Duodenal mucosa (tissue), 2 donors: ENCODE measurements around the gene MOBP.

Source experiments
- H3K27ac ChIP-seq: one replicate; pipeline ENCODE4 v1.7.0; 2013; ENCODE audit warnings: low read depth, low read length
- H3K27me3 ChIP-seq, 2 donors: one replicate each; pipeline ENCODE4 v1.7.0; 2013; ENCODE audit warnings: low read length in 2 of 2, control low read depth in 1 of 2; ENCODE audit not compliant: insufficient read depth in 2 of 2, control insufficient read depth in 1 of 2
- H3K36me3 ChIP-seq, 2 donors: one replicate each; pipeline ENCODE4 v1.7.0; 2013; ENCODE audit warnings: low read length in 2 of 2, control low read depth in 1 of 2; ENCODE audit not compliant: insufficient read depth in 2 of 2, control insufficient read depth in 1 of 2
- H3K4me1 ChIP-seq, 2 donors: one replicate each; pipeline ENCODE4 v1.7.0; 2013; ENCODE audit warnings: low read length in 2 of 2, control low read depth in 1 of 2; ENCODE audit not compliant: insufficient read depth in 2 of 2, control insufficient read depth in 1 of 2
- H3K4me3 ChIP-seq, 2 donors: one replicate each; pipeline ENCODE4 v1.7.0; 2013; ENCODE audit warnings: low read length in 2 of 2, low read depth in 1 of 2
- H3K9ac ChIP-seq, 2 donors: one replicate each; pipeline ENCODE4 v1.7.0; 2013; ENCODE audit warnings: low read length in 2 of 2, low read depth in 1 of 2
- H3K9me3 ChIP-seq, 2 donors: one replicate each; pipeline ENCODE4 v1.7.0; 2013; ENCODE audit warnings: low read length in 2 of 2, control low read depth in 1 of 2; ENCODE audit not compliant: control insufficient read depth in 1 of 2

Gene MOBP

GRCh38 chr3:39513791-39514369, 46.4 kb downstream of the MOBP start:
- H3K4me1 ChIP-seq: no peaks in the 10 kb centered on the region
- no peaks in the 10 kb centered on the region for H3K27me3 ChIP-seq
- no peaks in the 10 kb centered on the region for H3K9me3 ChIP-seq
- H3K36me3 ChIP-seq: no peaks in the 10 kb centered on the region
- no peak overlapping the region for H3K27ac ChIP-seq
- no peak overlapping the region for H3K4me3 ChIP-seq
- H3K9ac ChIP-seq: no peak overlapping the region

GRCh38 chr3:39515681-39516441, 48.4 kb downstream of the MOBP start:
- Histone ChIP-seq H3K9me3 (no peaks in the 10 kb centered on the region), H3K9ac (no peak overlapping the region), H3K27me3 (no peaks in the 10 kb centered on the region), H3K27ac (no peak overlapping the region), H3K4me1 (no peaks in the 10 kb centered on the region), H3K4me3 (no peak overlapping the region), H3K36me3 (no peaks in the 10 kb centered on the region)

DNA sequence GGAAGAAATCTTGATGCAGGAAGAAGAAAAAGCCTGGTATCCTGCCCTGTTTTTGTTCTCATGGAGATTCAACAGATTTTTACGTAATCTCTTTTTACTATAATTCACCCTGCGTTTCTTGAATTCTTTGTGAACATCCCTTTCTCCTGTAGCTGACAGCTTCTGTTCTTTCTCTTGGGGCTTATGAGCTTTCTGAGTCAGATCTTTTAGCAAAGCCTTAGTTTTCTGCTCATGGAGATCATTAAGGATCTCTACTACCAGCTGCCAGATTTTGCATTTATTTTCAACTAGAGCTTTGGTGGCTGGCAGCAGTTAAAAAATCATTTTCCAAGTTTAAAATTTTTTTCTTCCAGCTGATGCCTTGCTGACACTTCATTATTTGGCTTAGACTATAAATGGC, 51.6 kb downstream of the MOBP start:
- Histone ChIP-seq H3K9me3 (no peaks in the 10 kb centered on the region), H3K9ac (no peak overlapping the region), H3K4me1 (no peaks in the 10 kb centered on the region), H3K27me3 (peaks cover 0 to 5% of the 10 kb centered on the region in 2 donors), H3K4me3 (no peak overlapping the region), H3K36me3 (no peaks in the 10 kb centered on the region), H3K27ac (no peak overlapping the region)

- Histone ChIP-seq H3K27me3 (peaks cover 0 to 5% of the 10 kb centered on the region in 2 donors), H3K9me3 (no peaks in the 10 kb centered on the region), H3K27ac (no peak overlapping the region), H3K4me1 (no peaks in the 10 kb centered on the region), H3K4me3 (no peak overlapping the region), H3K9ac (no peak overlapping the region), H3K36me3 (no peaks in the 10 kb centered on the region)
Measured at GRCh38 chr3:39519554-39520288, 52.2 kb downstream of the MOBP start.

DNA sequence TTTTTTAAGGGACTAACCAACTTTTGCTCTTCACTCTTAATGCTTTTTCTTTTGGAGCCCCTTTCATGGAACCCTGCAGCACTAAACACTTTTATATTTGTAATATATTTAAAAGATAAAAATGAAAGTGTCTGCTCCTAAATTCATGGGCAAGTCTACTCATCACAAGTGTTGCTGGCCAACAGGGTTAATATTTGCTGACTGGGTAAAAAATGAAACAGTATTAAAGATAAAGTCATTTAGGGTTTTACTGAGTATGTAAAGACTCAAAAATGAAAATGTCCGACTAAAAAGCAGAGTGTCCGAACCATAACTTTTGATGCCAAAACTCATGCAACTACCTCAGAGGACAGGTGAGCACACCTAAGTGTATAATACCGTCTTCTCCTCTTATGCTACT, 54.0 kb downstream of the MOBP start:
- Histone ChIP-seq H3K9ac (no peak overlapping the region), H3K27ac (no peak overlapping the region), H3K4me1 (no peaks in the 10 kb centered on the region), H3K36me3 (no peaks in the 10 kb centered on the region), H3K4me3 (no peak overlapping the region), H3K27me3 (peaks cover 0 to 5% of the 10 kb centered on the region in 2 donors), H3K9me3 (no peaks in the 10 kb centered on the region)

DNA sequence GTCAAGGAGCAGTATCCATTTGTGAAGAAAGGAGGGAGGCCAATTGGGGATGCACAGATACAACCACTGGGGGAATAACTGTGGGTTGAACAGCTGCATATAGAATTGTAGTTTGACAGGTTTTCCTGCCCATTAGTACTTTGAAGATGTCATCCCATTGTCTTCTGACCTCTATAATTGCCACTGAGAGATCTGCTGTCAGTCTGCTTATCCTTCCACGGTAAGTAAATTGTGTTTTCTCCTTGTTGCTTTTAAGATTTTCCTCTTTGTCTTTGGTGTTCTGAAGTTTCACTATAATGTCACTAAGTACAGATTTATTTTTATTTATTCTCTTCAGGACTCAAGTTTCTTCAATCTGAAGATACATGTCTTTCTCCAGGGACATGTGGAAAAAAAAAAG, 56.6 kb downstream of the MOBP start:
- Histone ChIP-seq H3K4me3 (no peak overlapping the region), H3K27ac (no peak overlapping the region), H3K27me3 (peaks cover 0 to 5% of the 10 kb centered on the region in 2 donors), H3K36me3 (no peaks in the 10 kb centered on the region), H3K4me1 (no peaks in the 10 kb centered on the region), H3K9me3 (no peaks in the 10 kb centered on the region), H3K9ac (no peak overlapping the region)

DNA sequence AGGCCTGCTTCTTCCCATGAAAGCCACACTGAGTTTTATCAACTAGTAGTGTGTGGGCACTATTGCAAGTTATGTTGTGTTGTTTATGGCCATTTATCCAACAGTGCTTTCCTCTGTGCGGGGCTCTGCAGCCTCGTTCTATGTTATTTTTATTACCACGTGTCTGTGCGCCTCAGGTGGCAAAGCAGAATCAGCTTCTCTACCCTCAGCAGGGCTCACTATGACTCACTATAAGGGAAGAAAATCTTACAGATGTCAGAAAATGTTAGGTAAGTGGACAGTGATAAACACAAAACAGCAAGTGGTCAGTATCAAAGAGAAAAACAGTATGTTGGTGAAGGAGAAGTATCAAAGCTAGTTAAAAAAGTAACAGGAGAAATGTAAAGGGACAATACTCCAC, 61.4 kb downstream of the MOBP start:
- H3K9me3 ChIP-seq: no peaks in the 10 kb centered on the region
- H3K27me3 ChIP-seq: no peaks in the 10 kb centered on the region
- H3K36me3 ChIP-seq: no peaks in the 10 kb centered on the region
- no peaks in the 10 kb centered on the region for H3K4me1 ChIP-seq
- H3K9ac ChIP-seq: no peak overlapping the region
- H3K4me3 ChIP-seq: no peak overlapping the region
- H3K27ac ChIP-seq: no peak overlapping the region

DNA sequence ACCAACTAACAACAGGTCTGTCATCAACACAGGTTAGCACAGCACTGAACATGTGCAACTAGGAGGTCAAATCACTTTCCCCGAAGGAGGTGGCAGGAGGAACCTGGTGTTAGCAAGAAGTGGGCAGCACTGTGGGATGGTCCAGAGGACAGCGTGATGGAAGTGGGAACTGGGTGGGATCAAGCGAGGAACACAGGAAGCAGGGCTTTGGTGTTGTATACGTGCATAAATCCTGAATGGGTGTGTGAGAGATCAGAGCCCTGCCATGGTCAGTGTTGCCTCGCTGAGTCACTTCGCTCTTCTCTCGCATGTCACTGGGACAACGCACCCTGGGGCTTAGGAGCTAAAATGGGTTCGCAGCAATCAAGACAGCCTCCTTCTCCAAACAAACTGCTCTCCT, 62.1 kb downstream of the MOBP start:
- Histone ChIP-seq H3K9me3 (no peaks in the 10 kb centered on the region), H3K9ac (no peak overlapping the region), H3K4me3 (no peak overlapping the region), H3K4me1 (no peaks in the 10 kb centered on the region), H3K27ac (no peak overlapping the region), H3K36me3 (no peaks in the 10 kb centered on the region), H3K27me3 (no peaks in the 10 kb centered on the region)

DNA sequence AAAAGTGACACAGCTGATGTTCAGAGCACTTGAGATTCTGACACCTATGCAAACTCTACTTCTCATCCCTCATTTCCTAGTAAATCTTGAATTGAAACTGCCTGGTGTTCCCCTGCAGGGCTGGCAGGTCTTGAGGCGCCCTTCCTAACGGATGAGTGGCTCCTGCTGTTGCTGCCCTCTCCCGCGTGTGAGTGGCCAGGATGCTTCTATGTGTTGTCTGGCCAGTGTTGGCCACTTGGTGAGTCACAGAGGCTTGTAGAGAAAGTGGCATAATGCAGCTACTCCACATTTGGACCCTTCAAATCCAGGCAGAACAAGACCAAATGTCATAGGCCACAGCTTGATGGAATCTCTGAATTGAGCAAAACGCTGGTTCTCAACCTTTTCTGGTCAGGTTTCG, 63.6 kb downstream of the MOBP start:
- no peaks in the 10 kb centered on the region for H3K9me3 ChIP-seq
- no peak overlapping the region for H3K4me3 ChIP-seq
- no peaks in the 10 kb centered on the region for H3K27me3 ChIP-seq
- H3K9ac ChIP-seq: no peak overlapping the region
- no peak overlapping the region for H3K27ac ChIP-seq
- no peaks in the 10 kb centered on the region for H3K36me3 ChIP-seq
- no peaks in the 10 kb centered on the region for H3K4me1 ChIP-seq

DNA sequence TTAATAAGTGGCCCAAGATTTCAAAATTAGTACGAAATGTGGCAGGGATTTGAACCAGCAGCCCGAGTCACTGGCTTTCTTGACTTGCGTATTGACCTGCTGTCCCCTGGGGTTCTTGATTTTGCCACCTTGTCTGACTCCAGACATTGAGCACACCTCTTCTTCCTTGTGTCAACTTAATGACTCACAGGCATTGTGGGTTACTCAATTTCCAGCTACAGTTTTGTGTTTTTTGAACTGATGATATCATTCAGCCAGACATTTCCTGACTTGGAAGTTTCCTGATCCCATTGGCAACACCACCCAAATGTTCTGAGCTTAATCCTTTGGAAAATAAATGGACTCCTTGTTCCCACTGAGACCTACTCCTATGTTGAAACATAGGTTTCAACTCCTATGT, 64.2 kb downstream of the MOBP start:
- Histone ChIP-seq H3K27me3 (no peaks in the 10 kb centered on the region), H3K4me1 (no peaks in the 10 kb centered on the region), H3K4me3 (no peak overlapping the region), H3K9me3 (no peaks in the 10 kb centered on the region), H3K9ac (no peak overlapping the region), H3K36me3 (no peaks in the 10 kb centered on the region), H3K27ac (no peak overlapping the region)
